H9 (cell line): ENCODE results near the gene DKK3. TPM values are rescaled to one million over a fixed set of nuclear protein-coding genes. Genes with fewer than 3 reads are reported as not detected.
"Not testable (repeated sequence)": the region's sequence is repeated elsewhere in the genome, so short reads cannot be mapped to it uniquely, and the experiment has no call there.

Experiments
- DNase-seq: peaks from one replicate; pipeline ENCODE4 v3.0.0-alpha.2; 2017
- H2AFZ ChIP-seq: one replicate; pipeline ENCODE4 v1.6.1; 2013; ENCODE audit warnings: mild to moderate bottlenecking, low read length, control low read depth, moderate library complexity
- H2AK5ac ChIP-seq: 2 replicates; pipeline ENCODE4 v1.6.1; 2013; ENCODE audit warnings: low read length, control low read depth, mixed read lengths; ENCODE audit not compliant: insufficient read length
- H2BK120ac ChIP-seq: one replicate; pipeline ENCODE4 v1.6.1; 2013; ENCODE audit warnings: low read depth, mild to moderate bottlenecking, low read length, control low read depth, inconsistent platforms; ENCODE audit not compliant: poor library complexity, severe bottlenecking
- H2BK12ac ChIP-seq: 2 replicates; pipeline ENCODE4 v1.6.1; 2013; ENCODE audit warnings: low read length, control low read depth, mixed read lengths, low read depth; ENCODE audit not compliant: insufficient read length
- H2BK15ac ChIP-seq: 2 replicates; pipeline ENCODE4 v1.6.1; 2013; ENCODE audit warnings: low read depth, low read length, control low read depth
- H2BK20ac ChIP-seq: one replicate; pipeline ENCODE4 v1.6.1; 2013; ENCODE audit warnings: low read depth, mild to moderate bottlenecking, low read length, control low read depth, inconsistent platforms; ENCODE audit not compliant: poor library complexity, severe bottlenecking
- H2BK5ac ChIP-seq: 2 replicates; pipeline ENCODE4 v1.6.1; 2013; ENCODE audit warnings: low read length, control low read depth, mixed read lengths; ENCODE audit not compliant: insufficient read length
- H3K14ac ChIP-seq: 2 replicates; pipeline ENCODE4 v1.6.1; 2013; ENCODE audit warnings: low read length, control low read depth; ENCODE audit not compliant: insufficient read depth
- H3K18ac ChIP-seq: 2 replicates; pipeline ENCODE4 v1.6.1; 2013; ENCODE audit warnings: low read depth, mild to moderate bottlenecking, mixed read lengths, low read length, control low read depth; ENCODE audit not compliant: insufficient read length
- H3K23ac ChIP-seq: 2 replicates; pipeline ENCODE4 v1.6.1; 2013; ENCODE audit warnings: low read length, control low read depth, mixed read lengths, low read depth; ENCODE audit not compliant: insufficient read length
- H3K23me2 ChIP-seq: 2 replicates; pipeline ENCODE4 v1.6.1; 2013; ENCODE audit warnings: low read depth, mild to moderate bottlenecking, mixed read lengths, low read length, control low read depth; ENCODE audit not compliant: insufficient read length, poor library complexity, severe bottlenecking
- H3K27ac ChIP-seq: 2 replicates; pipeline ENCODE4 v1.5.1; 2013; ENCODE audit warnings: low read length, control low read depth, mixed read lengths, low read depth; ENCODE audit not compliant: insufficient read length
- H3K27me3 ChIP-seq: 2 replicates; pipeline ENCODE4 v1.6.1; 2013; ENCODE audit warnings: low read length, control low read depth, inconsistent platforms; ENCODE audit not compliant: insufficient read depth
- H3K4ac ChIP-seq: 2 replicates; pipeline ENCODE4 v1.6.1; 2013; ENCODE audit warnings: low read depth, mild to moderate bottlenecking, control low read depth, inconsistent platforms, low read length, moderate library complexity
- H3K4me1 ChIP-seq: 2 replicates; pipeline ENCODE4 v1.6.1; 2013; ENCODE audit warnings: low read length, control low read depth, inconsistent platforms; ENCODE audit not compliant: insufficient read depth
- H3K4me2 ChIP-seq: 2 replicates; pipeline ENCODE4 v1.6.1; 2013; ENCODE audit warnings: low read length, control low read depth, mixed read lengths; ENCODE audit not compliant: insufficient read length, insufficient read depth
- H3K56ac ChIP-seq: 2 replicates; pipeline ENCODE4 v1.6.1; 2013; ENCODE audit warnings: low read depth, mild to moderate bottlenecking, mixed read lengths, low read length, control low read depth; ENCODE audit not compliant: insufficient read length
- H3K79me1 ChIP-seq: 2 replicates; pipeline ENCODE4 v1.6.1; 2013; ENCODE audit warnings: low read depth, mild to moderate bottlenecking, moderate library complexity, low read length, control low read depth, inconsistent platforms; ENCODE audit not compliant: insufficient read depth, poor library complexity, severe bottlenecking
- H3K79me2 ChIP-seq: 2 replicates; pipeline ENCODE4 v1.6.1; 2013; ENCODE audit warnings: low read length, control low read depth, inconsistent platforms; ENCODE audit not compliant: insufficient read depth
- H3K9ac ChIP-seq: 2 replicates; pipeline ENCODE4 v1.6.1; 2013; ENCODE audit warnings: low read length, control low read depth, mixed read lengths; ENCODE audit not compliant: insufficient read length; ENCODE audit errors: extremely low read depth
- H3K9me3 ChIP-seq: one replicate; pipeline ENCODE4 v1.6.1; 2013; ENCODE audit warnings: low read depth, low read length, inconsistent platforms; ENCODE audit not compliant: control insufficient read depth
- H3T11ph ChIP-seq: one replicate; pipeline ENCODE4 v1.6.1; 2013; ENCODE audit warnings: mild to moderate bottlenecking, low read length, control low read depth, inconsistent platforms
- H4K20me1 ChIP-seq: one replicate; pipeline ENCODE4 v1.6.1; 2013; ENCODE audit not compliant: control insufficient read depth, insufficient read length, insufficient read depth
- H4K5ac ChIP-seq: 2 replicates; pipeline ENCODE4 v1.6.1; 2013; ENCODE audit warnings: low read depth, mild to moderate bottlenecking, mixed read lengths, low read length, control low read depth; ENCODE audit not compliant: insufficient read length
- H4K8ac ChIP-seq: replicated peaks from 2 replicates; pipeline ENCODE4 v1.6.1; 2013; ENCODE audit warnings: low read length, control low read depth, mixed read lengths, low read depth; ENCODE audit not compliant: insufficient read length
- H4K91ac ChIP-seq: 2 replicates; pipeline ENCODE4 v1.6.1; 2013; ENCODE audit warnings: low read depth, mild to moderate bottlenecking, moderate library complexity, mixed read lengths, low read length, control low read depth; ENCODE audit not compliant: insufficient read length
- H3K27ac Mint-ChIP-seq, 3 experiments: 2 replicates in 2 of 3; 3 replicates in 1 of 3; pipeline ENCODE4 v1.8.0; 2020 to 2021; ENCODE audit warnings: mixed read lengths in 3 of 3, mild to moderate bottlenecking in 1 of 3, moderate library complexity in 1 of 3
- H3K27me3 Mint-ChIP-seq: 2 replicates; pipeline ENCODE4 v1.8.0; 2021; ENCODE audit warnings: low read depth, mild to moderate bottlenecking, moderate library complexity, mixed read lengths
- H3K36me3 Mint-ChIP-seq, 3 experiments: 2 replicates in 2 of 3; 3 replicates in 1 of 3; pipeline ENCODE4 v1.8.0; 2020 to 2021; ENCODE audit warnings: low read depth in 3 of 3, mixed read lengths in 3 of 3; ENCODE audit not compliant: insufficient read depth in 1 of 3
- H3K4me1 Mint-ChIP-seq, 2 experiments: 2 replicates each; pipeline ENCODE4 v1.8.0; 2020; ENCODE audit warnings: mixed read lengths in 2 of 2
- H3K4me3 Mint-ChIP-seq, 2 experiments: 2 replicates in 1 of 2; 3 replicates in 1 of 2; pipeline ENCODE4 v1.8.0; 2020 to 2021; ENCODE audit warnings: mild to moderate bottlenecking in 2 of 2, mixed read lengths in 2 of 2, moderate library complexity in 1 of 2
- H3K9me3 Mint-ChIP-seq, 2 experiments: 2 replicates in 1 of 2; 3 replicates in 1 of 2; pipeline ENCODE4 v1.8.0; 2020; ENCODE audit warnings: mild to moderate bottlenecking in 2 of 2, mixed read lengths in 2 of 2, moderate library complexity in 1 of 2
- WGBS: extraction: QIAGEN DNeasy Blood & Tissue Kit; methylation state at CpG from one replicate; pipeline ENCODE4 v1.1.7; 2013; ENCODE audit warnings: missing lambda C conversion rate, low lambda C conversion rate, mixed read lengths; ENCODE audit not compliant: insufficient read length; ENCODE audit errors: extremely low coverage; 5-methylcytosine and 5-hydroxymethylcytosine counted together
- total RNA-seq: library from RNA; stranded (reverse); gene quantifications from 2 replicates; pipeline ENCODE4 v1.2.1, GENCODE V29; 2021
- TF ChIP-seq, protein P1 (sequence below): fragments of 200-600 bp; sonication (generic); conservative IDR thresholded peaks from 3 replicates; pipeline ENCODE4 v1.8.0; 2021; ENCODE audit warnings: antibody characterized with exemption, mild to moderate bottlenecking

Gene DKK3
- total RNA-seq, 1 experiment from 2014 or later = 17.1 TPM

DNA sequence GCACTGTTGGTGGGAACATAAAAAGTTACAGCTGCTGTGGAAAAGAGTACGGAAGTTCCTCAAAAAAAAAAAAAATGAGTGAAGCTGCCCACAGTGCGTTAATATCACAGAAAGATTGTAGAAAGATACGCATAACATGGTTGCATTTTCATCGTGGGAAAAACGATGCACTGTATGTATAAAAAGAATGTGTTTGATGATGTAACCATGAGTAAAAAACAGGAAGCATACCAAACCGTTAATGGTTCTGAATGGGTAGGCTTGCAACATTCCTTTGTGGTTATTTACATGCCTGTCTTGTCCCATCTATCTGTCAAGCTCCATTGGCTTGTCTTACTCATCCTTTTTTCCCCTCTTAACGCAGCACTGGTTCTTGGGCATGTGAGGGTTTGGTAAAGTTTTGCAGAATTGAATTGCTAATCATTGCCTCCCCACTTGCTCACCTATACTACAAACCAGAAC is 33.8 kb upstream of the DKK3 start:
- Histone ChIP-seq H4K8ac (no peak overlapping the region), H2BK12ac (no peak overlapping the region), H3K27me3 (no peaks in the 10 kb centered on the region), H3K9ac (no peak overlapping the region), H2AK5ac (no peak overlapping the region), H4K20me1 (peaks cover 3% of the 10 kb centered on the region), H3K9me3 (no peaks in the 10 kb centered on the region), H3K18ac (no peak overlapping the region), H3K23ac (no peak overlapping the region), H3T11ph (no peak overlapping the region), H3K23me2 (no peaks in the 10 kb centered on the region), H4K91ac (no peak overlapping the region), H3K56ac (no peak overlapping the region), H3K14ac (no peak overlapping the region), H2BK120ac (no peak overlapping the region), H3K27ac (no peak overlapping the region), H3K4me1 (no peaks in the 10 kb centered on the region), H2AFZ (no peak overlapping the region), H3K4ac (no peak overlapping the region), H2BK15ac (no peak overlapping the region), H2BK5ac (no peak overlapping the region), H2BK20ac (no peak overlapping the region), H3K79me2 (no peaks in the 10 kb centered on the region), H4K5ac (no peak overlapping the region), H3K4me2 (no peak overlapping the region), H3K79me1 (no peaks in the 10 kb centered on the region)
- WGBS = no CpG with 5 or more reads among the region's 7 CpGs
- no peak for DNase-seq
- TF ChIP-seq, protein P1, sequence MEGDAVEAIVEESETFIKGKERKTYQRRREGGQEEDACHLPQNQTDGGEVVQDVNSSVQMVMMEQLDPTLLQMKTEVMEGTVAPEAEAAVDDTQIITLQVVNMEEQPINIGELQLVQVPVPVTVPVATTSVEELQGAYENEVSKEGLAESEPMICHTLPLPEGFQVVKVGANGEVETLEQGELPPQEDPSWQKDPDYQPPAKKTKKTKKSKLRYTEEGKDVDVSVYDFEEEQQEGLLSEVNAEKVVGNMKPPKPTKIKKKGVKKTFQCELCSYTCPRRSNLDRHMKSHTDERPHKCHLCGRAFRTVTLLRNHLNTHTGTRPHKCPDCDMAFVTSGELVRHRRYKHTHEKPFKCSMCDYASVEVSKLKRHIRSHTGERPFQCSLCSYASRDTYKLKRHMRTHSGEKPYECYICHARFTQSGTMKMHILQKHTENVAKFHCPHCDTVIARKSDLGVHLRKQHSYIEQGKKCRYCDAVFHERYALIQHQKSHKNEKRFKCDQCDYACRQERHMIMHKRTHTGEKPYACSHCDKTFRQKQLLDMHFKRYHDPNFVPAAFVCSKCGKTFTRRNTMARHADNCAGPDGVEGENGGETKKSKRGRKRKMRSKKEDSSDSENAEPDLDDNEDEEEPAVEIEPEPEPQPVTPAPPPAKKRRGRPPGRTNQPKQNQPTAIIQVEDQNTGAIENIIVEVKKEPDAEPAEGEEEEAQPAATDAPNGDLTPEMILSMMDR = no peak
- Mint-ChIP-seq H3K27me3 (peaks cover 2% of the 10 kb centered on the region), H3K4me1 (peaks cover 0 to 10% of the 10 kb centered on the region in 2 experiments; a peak in 2 of 4 replicates), H3K27ac (no peak overlapping the region), H3K36me3 (peaks cover 0 to 18% (median 3%) of the 10 kb centered on the region in 3 experiments; a peak in 3 of 7 replicates), H3K9me3 (peaks cover 11 to 14% of the 10 kb centered on the region in 2 experiments), H3K4me3 (no peak overlapping the region)

DNA sequence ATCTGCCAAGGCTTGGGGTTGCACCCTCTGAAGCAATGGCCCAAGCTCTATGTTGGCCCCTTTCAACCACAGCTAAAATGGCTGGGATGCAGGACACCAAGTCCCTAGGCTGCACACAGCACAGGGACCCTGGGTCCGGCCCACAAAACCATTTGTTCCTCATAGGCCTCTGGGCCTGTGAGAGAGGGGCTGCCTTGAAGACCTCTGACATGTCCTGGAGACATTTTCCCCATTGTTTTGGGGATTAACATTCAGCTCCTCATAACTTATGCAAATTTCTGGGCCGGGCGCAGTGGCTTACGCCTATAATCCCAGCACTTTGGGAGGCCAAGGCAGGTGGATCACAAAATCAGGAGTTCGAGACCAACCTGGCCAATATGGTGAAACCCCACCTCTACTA is 32.3 kb upstream of the DKK3 start:
- Mint-ChIP-seq H3K4me1 (peaks cover 0 to 10% of the 10 kb centered on the region in 2 experiments; a peak in 2 of 4 replicates), H3K36me3 (peaks cover 0 to 18% (median 3%) of the 10 kb centered on the region in 3 experiments; a peak in 3 of 7 replicates), H3K9me3 (peaks cover 11 to 14% of the 10 kb centered on the region in 2 experiments)
- H4K8ac ChIP-seq, H3K4ac ChIP-seq, H2BK5ac ChIP-seq, H3K23me2 ChIP-seq, H3K56ac ChIP-seq, H3K27ac Mint-ChIP-seq, H3K4me2 ChIP-seq, H2AFZ ChIP-seq, H3K14ac ChIP-seq, H3K18ac ChIP-seq, H4K20me1 ChIP-seq, H3K79me1 ChIP-seq, H3K4me1 ChIP-seq, H3K27me3 ChIP-seq, H3K9me3 ChIP-seq, H2BK20ac ChIP-seq, H2BK12ac ChIP-seq, H3K4me3 Mint-ChIP-seq, DNase-seq, H2BK120ac ChIP-seq, H3K23ac ChIP-seq, H4K5ac ChIP-seq, H3T11ph ChIP-seq, H3K9ac ChIP-seq, H3K27me3 Mint-ChIP-seq, H3K79me2 ChIP-seq, H2BK15ac ChIP-seq, H3K27ac ChIP-seq, H4K91ac ChIP-seq, H2AK5ac ChIP-seq: not testable (repeated sequence)
- WGBS = no CpG with 5 or more reads among the region's 5 CpGs
